Measurements from ENCODE around the gene CDH22. TPM values are rescaled to one million over a fixed set of nuclear protein-coding genes. Genes with fewer than 3 reads are reported as not detected.

CDH22 gene
- total RNA-seq, 6 experiments from 2014 or later, result not detected

GRCh38 chr20:46167080-46167479 lies 141.2 kb downstream of the CDH22 start:
- Histone ChIP-seq H3K4me1 (no peaks in the 10 kb centered on the region), H3K36me3 (no peaks in the 10 kb centered on the region), H3K4me3 (no peak overlapping the region), H3K27me3 (no peaks in the 10 kb centered on the region), H3K9me3 (no peaks in the 10 kb centered on the region), H3K27ac (no peak overlapping the region)
- TF ChIP-seq POLR2A (IDR thresholded peaks at IDR 0.05), result no peak
- TF ChIP-seq CTCF (IDR thresholded peaks at IDR 0.05), result no peak
- no peak for DNase-seq
- no peak for ATAC-seq
- intact Hi-C loops (cut with DNase I), result no loop called here

- ATAC-seq, result no peak
These were observed 144.0 kb downstream of the CDH22 start for GRCh38 chr20:46164254-46164653.

GRCh38 chr20:46161921-46162320 lies 146.4 kb downstream of the CDH22 start:
- H3K4me1 ChIP-seq, result no peaks in the 10 kb centered on the region
- no peak overlapping the region for H3K27ac ChIP-seq
- intact Hi-C loops (cut with DNase I), result no loop called here
- ATAC-seq, result no peak
- no peak overlapping the region for H3K4me3 ChIP-seq
- no peaks in the 10 kb centered on the region for H3K36me3 ChIP-seq
- WGBS (ENCODE audit: insufficient coverage, low coverage, low lambda C conversion rate, missing lambda C conversion rate), result 83% methylated on average over 1 of the region's 1 CpG
- H3K9me3 ChIP-seq, result no peaks in the 10 kb centered on the region
- no peak for DNase-seq
- H3K27me3 ChIP-seq, result no peaks in the 10 kb centered on the region
- TF ChIP-seq CTCF (IDR thresholded peaks at IDR 0.05), result no peak
- TF ChIP-seq POLR2A (IDR thresholded peaks at IDR 0.05), result no peak

More at GRCh38 chr20:46164254-46164653, 144.0 kb downstream of the CDH22 start:
- Histone ChIP-seq H3K9me3 (no peaks in the 10 kb centered on the region), H3K27me3 (no peaks in the 10 kb centered on the region), H3K4me1 (no peaks in the 10 kb centered on the region), H3K27ac (no peak overlapping the region), H3K36me3 (no peaks in the 10 kb centered on the region), H3K4me3 (no peak overlapping the region)
- TF ChIP-seq CTCF (IDR thresholded peaks at IDR 0.05) (no peak), POLR2A (IDR thresholded peaks at IDR 0.05) (no peak)
- intact Hi-C loops (cut with DNase I), result no loop called here
- WGBS (ENCODE audit: insufficient coverage, low coverage, low lambda C conversion rate, missing lambda C conversion rate), result 45% methylated on average over 7 of the region's 7 CpGs
- no peak for DNase-seq

GRCh38 chr20:46160661-46161060 lies 147.6 kb downstream of the CDH22 start:
- Histone ChIP-seq H3K36me3 (no peaks in the 10 kb centered on the region), H3K27ac (no peak overlapping the region), H3K9me3 (no peaks in the 10 kb centered on the region), H3K4me1 (no peaks in the 10 kb centered on the region), H3K27me3 (no peaks in the 10 kb centered on the region), H3K4me3 (no peak overlapping the region)
- intact Hi-C loops (cut with DNase I), result no loop called here
- ATAC-seq (no peak), DNase-seq (no peak)
- WGBS (ENCODE audit: insufficient coverage, low coverage, low lambda C conversion rate, missing lambda C conversion rate), result no CpG with 5 or more reads among the region's 5 CpGs
- no peak for TF ChIP-seq POLR2A (IDR thresholded peaks at IDR 0.05)
- TF ChIP-seq CTCF (IDR thresholded peaks at IDR 0.05), result no peak

Measured in right lobe of liver (tissue), 6 donors.